ENCODE data around the gene LARGE1.

LARGE1 gene

GRCh38 chr22:33853200-33854097, 66.8 kb downstream of the LARGE1 start:
- DNase-seq (ENCODE audit: low spot score), result no peak

GRCh38 chr22:33851821-33852384, 68.4 kb downstream of the LARGE1 start:
- no peak for DNase-seq (ENCODE audit: low spot score)

- DNase-seq (ENCODE audit: low spot score), result no peak
These were observed 69.0 kb downstream of the LARGE1 start for GRCh38 chr22:33851240-33851639.

GRCh38 chr22:33850724-33851123, 69.6 kb downstream of the LARGE1 start:
- no peak for DNase-seq (ENCODE audit: low spot score)

- DNase-seq (ENCODE audit: low spot score), result no peak
These were observed 70.1 kb downstream of the LARGE1 start for GRCh38 chr22:33850193-33850592.

GRCh38 chr22:33848251-33848650, 72.0 kb downstream of the LARGE1 start:
- no peak for DNase-seq (ENCODE audit: low spot score)

- no peak for DNase-seq (ENCODE audit: low spot score)
These were observed 76.0 kb downstream of the LARGE1 start for GRCh38 chr22:33844273-33844672.

GRCh38 chr22:33842421-33843094, 77.7 kb downstream of the LARGE1 start:
- DNase-seq (ENCODE audit: low spot score), result no peak

- no peak for DNase-seq (ENCODE audit: low spot score)
These were observed 78.3 kb downstream of the LARGE1 start for GRCh38 chr22:33842006-33842354.

GRCh38 chr22:33841281-33842005, 78.8 kb downstream of the LARGE1 start:
- no peak for DNase-seq (ENCODE audit: low spot score)

GRCh38 chr22:33838644-33839043, 81.6 kb downstream of the LARGE1 start:
- no peak for DNase-seq (ENCODE audit: low spot score)

GRCh38 chr22:33837826-33838225, 82.5 kb downstream of the LARGE1 start:
- DNase-seq (ENCODE audit: low spot score), result no peak

GRCh38 chr22:33835265-33835664, 85.0 kb downstream of the LARGE1 start:
- DNase-seq (ENCODE audit: low spot score), result no peak

- no peak for DNase-seq (ENCODE audit: low spot score)
These were observed 87.6 kb downstream of the LARGE1 start for GRCh38 chr22:33832558-33833151.

- DNase-seq (ENCODE audit: low spot score), result no peak
These were observed 88.6 kb downstream of the LARGE1 start for GRCh38 chr22:33831651-33832050.

- DNase-seq (ENCODE audit: low spot score), result no peak
These were observed 89.1 kb downstream of the LARGE1 start for GRCh38 chr22:33831207-33831606.

GRCh38 chr22:33829546-33830280, 90.6 kb downstream of the LARGE1 start:
- no peak for DNase-seq (ENCODE audit: low spot score)

GRCh38 chr22:33828302-33828701, 92.0 kb downstream of the LARGE1 start:
- no peak for DNase-seq (ENCODE audit: low spot score)

- DNase-seq (ENCODE audit: low spot score), result no peak
These were observed 94.5 kb downstream of the LARGE1 start for GRCh38 chr22:33825761-33826160.

- DNase-seq (ENCODE audit: low spot score), result no peak
These were observed 96.7 kb downstream of the LARGE1 start for GRCh38 chr22:33823552-33823951.

- DNase-seq (ENCODE audit: low spot score), result no peak
These were observed 99.0 kb downstream of the LARGE1 start for GRCh38 chr22:33821290-33821689.
